OCI-LY3 (cell line): ENCODE results near the gene MED22.

Experiments used
- H2AFZ ChIP-seq: fragments of 200-600, 300-600 bp; shearing (Covaris generic); 2 replicates; pipeline ENCODE4 v1.6.0; 2014; ENCODE audit warnings: antibody characterized with exemption, low read depth, low read length
- H3K27ac ChIP-seq: fragments of 200-600, 300-600 bp; sonication (generic); 2 replicates; pipeline ENCODE4 v1.5.1; 2014; ENCODE audit warnings: mild to moderate bottlenecking, low read length, moderate library complexity, mixed read lengths
- H3K27me3 ChIP-seq: fragments of 200-600, 300-600 bp; sonication (generic); 2 replicates; pipeline ENCODE4 v1.6.1; 2014; ENCODE audit warnings: low read depth, low read length, mixed read lengths
- H3K36me3 ChIP-seq: fragments of 200-600, 300-600 bp; sonication (generic); replicated peaks from 2 replicates; pipeline ENCODE3; 2014; ENCODE audit warnings: low read depth, low read length, mixed read lengths
- H3K4me1 ChIP-seq: fragments of 300-600, 200-600 bp; sonication (generic); 2 replicates; pipeline ENCODE4 v1.6.1; 2014; ENCODE audit warnings: low read length, mixed read lengths
- H3K4me2 ChIP-seq: fragments of 200-600, 300-600 bp; sonication (generic); 2 replicates; pipeline ENCODE4 v1.6.1; 2014; ENCODE audit warnings: low read length, mixed read lengths
- H3K4me3 ChIP-seq: fragments of 300-600, 200-600 bp; sonication (generic); 2 replicates; pipeline ENCODE4 v1.5.1; 2014; ENCODE audit warnings: antibody characterized with exemption, mild to moderate bottlenecking, low read length, moderate library complexity
- H3K79me2 ChIP-seq: fragments of 300-600, 200-600 bp; shearing (Covaris generic); 2 replicates; pipeline ENCODE4 v1.6.1; 2014; ENCODE audit warnings: mild to moderate bottlenecking, low read length, mixed read lengths
- H3K9ac ChIP-seq: fragments of 300-600, 200-600 bp; shearing (Covaris generic); 2 replicates; pipeline ENCODE4 v1.6.0; 2014; ENCODE audit warnings: mild to moderate bottlenecking, low read length, moderate library complexity
- H3K9me3 ChIP-seq: fragments of 200-600, 300-600 bp; shearing (Covaris generic); 2 replicates; pipeline ENCODE4 v1.6.1; 2014; ENCODE audit warnings: low read length, mixed read lengths; ENCODE audit not compliant: insufficient read depth
- H4K20me1 ChIP-seq: fragments of 200-600, 300-600 bp; sonication (generic); 2 replicates; pipeline ENCODE4 v1.6.1; 2016; ENCODE audit warnings: low read length, mixed read lengths; ENCODE audit not compliant: insufficient read depth
- EZH2phosphoT487 ChIP-seq: fragments of 200-600 bp; shearing (Covaris generic); IDR thresholded peaks from 2 replicates; pipeline ENCODE4 v1.6.1; 2018; ENCODE audit warnings: antibody characterized with exemption, mixed run types, low read depth
- TF ChIP-seq, protein P1 (sequence below): fragments of 200-600, 300-600 bp; sonication (generic); IDR thresholded peaks from 2 replicates; pipeline ENCODE4 v1.5.1; 2014; ENCODE audit warnings: antibody characterized with exemption, low read length, low read depth

Gene MED22

DNA sequence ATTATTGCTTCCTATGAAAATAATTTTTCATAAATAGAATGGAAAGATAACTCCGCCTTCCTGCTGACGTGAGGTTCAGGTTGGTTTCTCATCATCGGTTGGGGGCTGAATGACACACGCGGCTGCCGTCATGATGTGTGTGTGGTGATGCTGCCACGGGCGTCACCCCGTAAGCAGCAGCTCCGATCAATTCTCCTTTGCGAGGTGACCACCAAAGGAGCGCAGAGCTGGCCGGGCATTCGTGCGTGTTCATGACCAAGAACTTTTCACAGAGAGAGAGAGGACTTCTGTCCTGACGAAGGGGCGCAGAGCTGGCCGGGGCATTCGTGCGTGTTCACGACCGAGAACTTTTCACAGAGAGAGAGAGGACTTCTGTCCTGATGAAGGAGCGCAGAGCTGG lies 42.2 kb downstream of the MED22 start:
- Histone ChIP-seq H3K4me2 (no peak overlapping the region), H3K27ac (no peak overlapping the region), H2AFZ (no peak overlapping the region), H3K36me3 (no peaks in the 10 kb centered on the region), H3K27me3 (peaks cover 4% of the 10 kb centered on the region; the same call in 1 of the 2 replicates), H3K9me3 (no peaks in the 10 kb centered on the region), H3K9ac (no peak overlapping the region), H4K20me1 (no peaks in the 10 kb centered on the region), H3K4me3 (no peak overlapping the region), H3K4me1 (no peaks in the 10 kb centered on the region), H3K79me2 (no peaks in the 10 kb centered on the region)
- no peak for TF ChIP-seq EZH2phosphoT487
- TF ChIP-seq, protein P1, sequence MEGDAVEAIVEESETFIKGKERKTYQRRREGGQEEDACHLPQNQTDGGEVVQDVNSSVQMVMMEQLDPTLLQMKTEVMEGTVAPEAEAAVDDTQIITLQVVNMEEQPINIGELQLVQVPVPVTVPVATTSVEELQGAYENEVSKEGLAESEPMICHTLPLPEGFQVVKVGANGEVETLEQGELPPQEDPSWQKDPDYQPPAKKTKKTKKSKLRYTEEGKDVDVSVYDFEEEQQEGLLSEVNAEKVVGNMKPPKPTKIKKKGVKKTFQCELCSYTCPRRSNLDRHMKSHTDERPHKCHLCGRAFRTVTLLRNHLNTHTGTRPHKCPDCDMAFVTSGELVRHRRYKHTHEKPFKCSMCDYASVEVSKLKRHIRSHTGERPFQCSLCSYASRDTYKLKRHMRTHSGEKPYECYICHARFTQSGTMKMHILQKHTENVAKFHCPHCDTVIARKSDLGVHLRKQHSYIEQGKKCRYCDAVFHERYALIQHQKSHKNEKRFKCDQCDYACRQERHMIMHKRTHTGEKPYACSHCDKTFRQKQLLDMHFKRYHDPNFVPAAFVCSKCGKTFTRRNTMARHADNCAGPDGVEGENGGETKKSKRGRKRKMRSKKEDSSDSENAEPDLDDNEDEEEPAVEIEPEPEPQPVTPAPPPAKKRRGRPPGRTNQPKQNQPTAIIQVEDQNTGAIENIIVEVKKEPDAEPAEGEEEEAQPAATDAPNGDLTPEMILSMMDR = no peak

DNA sequence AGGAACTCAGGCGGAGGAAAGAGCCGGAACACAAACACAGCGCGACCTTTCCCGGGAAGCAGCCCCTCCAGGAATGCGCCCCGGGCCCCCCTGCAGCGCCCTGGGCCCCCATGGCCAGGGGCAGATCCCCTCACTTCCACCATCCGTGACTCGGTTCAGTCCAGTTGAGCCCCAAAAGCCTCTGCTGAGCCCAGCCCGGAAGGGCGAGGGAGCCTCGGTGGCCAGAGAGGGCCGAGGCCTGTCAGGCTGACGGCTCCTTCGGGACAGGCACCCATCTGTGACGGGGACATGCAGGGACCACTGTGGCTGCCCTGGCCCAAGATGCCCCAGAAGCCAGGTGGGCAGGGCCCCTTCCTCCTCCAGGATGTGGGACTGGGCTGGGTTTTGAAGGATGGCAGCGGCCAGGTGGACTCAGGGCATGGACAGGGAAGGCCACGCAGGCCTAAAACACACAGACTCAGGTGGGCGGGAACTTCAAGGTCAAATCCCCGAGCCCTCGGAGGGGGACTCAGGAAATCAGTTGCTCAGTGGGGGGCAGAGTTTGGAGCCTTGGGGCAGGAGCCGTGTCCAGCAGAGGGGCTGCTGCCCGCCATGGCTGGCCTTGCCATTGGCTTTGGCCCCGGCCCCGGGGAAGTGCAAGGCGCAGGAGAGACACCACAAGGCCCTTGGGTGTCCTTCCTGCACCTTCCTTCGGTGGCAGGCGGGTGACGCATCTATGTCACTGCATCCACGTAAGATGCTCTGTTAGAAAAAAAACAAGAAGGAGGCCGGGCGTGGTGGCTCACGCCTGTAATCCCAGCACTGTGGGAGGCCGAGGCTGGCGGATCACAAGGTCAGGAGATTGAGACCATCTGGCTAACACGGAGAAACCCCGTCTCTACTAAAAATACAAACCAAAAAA lies 43.2 kb downstream of the MED22 start:
- H4K20me1 ChIP-seq = no peaks in the 10 kb centered on the region
- no peaks in the 10 kb centered on the region for H3K79me2 ChIP-seq
- H3K9ac ChIP-seq = no peak overlapping the region
- H3K9me3 ChIP-seq = no peaks in the 10 kb centered on the region
- H2AFZ ChIP-seq = no peak overlapping the region
- TF ChIP-seq EZH2phosphoT487 = no peak
- TF ChIP-seq, protein P1 = no peak
- H3K27me3 ChIP-seq = peaks cover 6% of the 10 kb centered on the region; the same call in 1 of the 2 replicates
- no peaks in the 10 kb centered on the region for H3K36me3 ChIP-seq
- H3K4me1 ChIP-seq = no peaks in the 10 kb centered on the region
- H3K4me2 ChIP-seq = no peak overlapping the region
- H3K4me3 ChIP-seq = no peak overlapping the region
- H3K27ac ChIP-seq = no peak overlapping the region

DNA sequence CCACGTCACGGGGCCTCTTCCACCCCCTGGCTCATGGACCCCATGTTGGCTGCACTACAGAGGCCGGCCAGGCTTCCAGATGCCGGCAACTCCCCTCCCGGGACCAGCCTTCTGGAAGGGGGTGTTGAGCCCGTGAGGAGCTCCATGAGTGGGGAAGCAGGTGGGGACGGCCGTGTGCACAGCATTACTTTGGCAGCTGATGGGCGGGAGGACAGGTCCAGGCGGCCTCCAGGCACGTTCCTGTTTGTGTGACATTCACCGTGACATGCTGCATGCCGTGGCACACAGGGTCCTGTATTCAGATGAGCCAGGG lies 43.8 kb downstream of the MED22 start:
- Histone ChIP-seq H4K20me1 (no peaks in the 10 kb centered on the region), H3K4me3 (no peak overlapping the region), H3K9ac (no peak overlapping the region), H2AFZ (no peak overlapping the region), H3K27me3 (peaks cover 11% of the 10 kb centered on the region; the same call in 1 of the 2 replicates), H3K9me3 (no peaks in the 10 kb centered on the region), H3K36me3 (no peaks in the 10 kb centered on the region), H3K4me2 (no peak overlapping the region), H3K27ac (no peak overlapping the region), H3K4me1 (no peaks in the 10 kb centered on the region), H3K79me2 (no peaks in the 10 kb centered on the region)
- TF ChIP-seq, protein P1 = no peak
- TF ChIP-seq EZH2phosphoT487 = no peak

DNA sequence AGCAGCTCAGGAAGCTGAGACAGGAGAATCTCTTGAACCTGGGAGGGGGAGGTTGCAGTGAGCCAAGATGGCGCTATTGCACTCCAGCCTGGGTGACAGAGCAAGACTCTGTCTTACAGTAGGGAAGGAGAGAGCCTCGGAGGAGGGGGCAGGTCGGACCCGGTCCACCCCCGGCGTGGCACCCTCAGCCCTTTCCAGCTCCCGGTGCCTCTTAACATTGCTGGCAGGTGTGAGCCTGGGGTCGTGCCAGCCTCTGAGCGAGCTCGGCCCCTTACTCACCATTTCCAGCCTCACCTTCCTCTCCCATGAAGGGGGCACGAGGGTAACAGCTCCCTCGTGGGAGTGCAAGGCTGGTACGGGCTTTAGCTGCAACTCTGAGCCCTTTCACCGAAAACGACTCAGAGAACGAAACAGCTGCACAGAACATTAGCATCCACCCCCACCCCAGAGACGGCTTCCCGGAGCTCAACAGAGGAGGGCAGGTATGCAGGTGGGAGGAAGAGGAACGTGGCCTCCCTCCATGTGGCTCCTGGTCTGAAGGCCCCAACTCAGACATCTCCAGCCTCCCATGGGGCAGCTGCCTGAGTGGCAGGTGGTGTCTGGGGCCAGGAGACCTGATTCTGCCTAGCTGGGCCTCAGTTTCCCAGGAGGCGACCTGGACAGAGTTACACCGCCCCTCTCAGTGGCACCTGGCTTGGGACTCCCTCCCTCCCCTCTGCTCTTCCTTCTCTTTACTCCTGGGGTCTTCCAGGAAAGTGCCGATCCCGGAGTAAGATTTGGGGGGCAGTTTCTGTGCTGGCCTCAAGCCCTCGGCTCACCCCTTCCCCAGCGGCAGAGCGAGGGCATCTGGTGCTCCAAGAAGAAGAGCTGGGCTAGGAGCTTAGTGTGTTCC lies 44.4 kb downstream of the MED22 start:
- Histone ChIP-seq H3K4me3 (no peak overlapping the region), H3K27ac (no peak overlapping the region)
- TF ChIP-seq, protein P1 = no peak
- no peak for TF ChIP-seq EZH2phosphoT487

More for the DNA sequence above, 44.4 kb downstream of the MED22 start:
- H3K4me2 ChIP-seq = no peak overlapping the region
- peaks cover 11% of the 10 kb centered on the region; the same call in 1 of the 2 replicates for H3K27me3 ChIP-seq
- no peak overlapping the region for H3K9ac ChIP-seq
- H3K36me3 ChIP-seq = no peaks in the 10 kb centered on the region
- no peaks in the 10 kb centered on the region for H3K79me2 ChIP-seq
- no peak overlapping the region for H2AFZ ChIP-seq
- no peaks in the 10 kb centered on the region for H3K9me3 ChIP-seq
- no peaks in the 10 kb centered on the region for H4K20me1 ChIP-seq
- H3K4me1 ChIP-seq = no peaks in the 10 kb centered on the region
